Mucosa of rectum (tissue), 2 donors: ENCODE data around the gene FLT1.

Experiments used
- H3K27ac ChIP-seq, 2 donors: one replicate each; pipeline ENCODE4 v1.7.0; 2013; ENCODE audit warnings: inconsistent platforms in 2 of 2, low read depth in 2 of 2, low read length in 2 of 2
- H3K27me3 ChIP-seq, 2 donors: one replicate each; pipeline ENCODE4 v1.7.0; 2013; ENCODE audit warnings: low read length in 2 of 2; ENCODE audit not compliant: control insufficient read depth in 2 of 2, insufficient read depth in 2 of 2
- H3K36me3 ChIP-seq, 2 donors: one replicate each; pipeline ENCODE4 v1.7.0; 2013; ENCODE audit warnings: low read length in 2 of 2; ENCODE audit not compliant: control insufficient read depth in 2 of 2, insufficient read depth in 2 of 2
- H3K4me1 ChIP-seq, 2 donors: one replicate each; pipeline ENCODE4 v1.7.0; 2013; ENCODE audit warnings: low read length in 2 of 2, mild to moderate bottlenecking in 1 of 2; ENCODE audit not compliant: control insufficient read depth in 2 of 2, insufficient read depth in 2 of 2
- H3K4me3 ChIP-seq, 2 donors: one replicate each; pipeline ENCODE4 v1.7.0; 2013; ENCODE audit warnings: low read length in 2 of 2
- H3K9ac ChIP-seq, 2 donors: one replicate each; pipeline ENCODE4 v1.7.0; 2013; ENCODE audit warnings: low read length in 2 of 2, low read depth in 1 of 2, mild to moderate bottlenecking in 1 of 2
- H3K9me3 ChIP-seq, 2 donors: one replicate each; pipeline ENCODE4 v1.7.0; 2013; ENCODE audit warnings: low read length in 2 of 2; ENCODE audit not compliant: control insufficient read depth in 2 of 2
- donor health status: healthy.
- donor health status: Normal muscosa, but diverticular disease.

The FLT1 gene

DNA sequence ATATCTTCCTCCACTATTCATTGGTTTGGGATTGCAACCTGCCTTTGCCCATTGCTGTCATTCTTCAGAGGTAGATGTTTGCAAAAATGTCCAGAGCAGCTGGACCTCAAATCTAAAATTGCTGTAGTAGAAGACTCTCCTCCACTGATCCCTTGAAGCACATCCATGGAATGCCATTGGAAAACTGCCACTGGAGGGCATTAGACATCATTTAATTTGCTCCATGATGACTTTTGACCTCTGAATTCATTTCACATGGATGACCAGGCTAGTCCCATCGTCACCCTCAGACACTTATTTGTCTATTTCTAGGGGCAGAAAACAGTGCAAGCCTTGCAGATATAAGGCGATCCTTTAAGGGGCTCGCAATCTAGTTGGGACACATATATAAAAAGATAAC lies 33.9 kb upstream of the FLT1 start:
- Histone ChIP-seq H3K9ac (no peak overlapping the region), H3K4me3 (no peak overlapping the region), H3K4me1 (peaks cover 12 to 13% of the 10 kb centered on the region in 2 donors), H3K27me3 (peaks cover 16 to 22% of the 10 kb centered on the region in 2 donors), H3K27ac (no peak overlapping the region), H3K9me3 (no peaks in the 10 kb centered on the region), H3K36me3 (no peaks in the 10 kb centered on the region)

DNA sequence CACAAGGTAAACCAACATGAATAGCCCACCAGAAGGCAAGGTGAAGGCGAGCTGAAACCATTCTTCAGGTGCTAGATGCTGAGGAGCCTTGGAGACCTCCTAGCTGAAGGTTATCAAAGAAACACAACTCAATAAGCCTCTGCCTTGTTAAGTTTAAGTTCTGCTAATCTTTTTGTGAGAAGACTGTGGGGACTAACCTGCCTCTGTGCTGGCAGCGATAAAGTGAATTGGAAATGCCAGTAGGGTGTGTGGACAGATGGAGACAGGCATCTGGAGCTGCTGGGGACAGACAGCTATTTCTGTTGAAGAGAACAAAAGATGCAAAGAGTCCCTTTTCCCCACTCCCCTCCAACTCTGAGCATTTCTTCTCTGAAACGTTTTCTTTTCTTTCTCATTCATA lies 33.5 kb upstream of the FLT1 start:
- no peak overlapping the region for H3K27ac ChIP-seq
- H3K36me3 ChIP-seq: no peaks in the 10 kb centered on the region
- peaks cover 12 to 13% of the 10 kb centered on the region in 2 donors for H3K4me1 ChIP-seq
- H3K9me3 ChIP-seq: no peaks in the 10 kb centered on the region
- H3K27me3 ChIP-seq: peaks cover 16 to 20% of the 10 kb centered on the region in 2 donors
- no peak overlapping the region for H3K9ac ChIP-seq
- H3K4me3 ChIP-seq: no peak overlapping the region

DNA sequence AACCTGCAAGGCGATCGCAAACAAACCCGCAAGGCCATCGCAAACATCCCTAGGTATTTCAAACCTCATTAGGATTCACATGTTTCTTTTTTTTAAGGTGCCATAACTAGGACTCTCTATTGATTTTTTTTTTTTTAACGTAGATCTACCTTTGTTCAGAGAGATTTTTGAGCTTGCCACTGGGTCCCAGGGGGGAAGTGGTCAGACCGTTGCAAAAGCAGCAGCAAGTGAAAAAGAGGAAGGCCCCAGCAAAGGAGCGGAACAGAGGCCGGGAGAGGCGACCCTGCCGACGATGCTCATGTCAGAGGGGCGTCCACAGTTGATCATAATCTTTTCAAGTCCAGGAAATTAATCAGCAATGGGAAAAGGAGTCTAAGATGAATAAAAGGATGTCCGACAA lies 32.7 kb upstream of the FLT1 start:
- no peak overlapping the region for H3K4me3 ChIP-seq
- no peak overlapping the region for H3K27ac ChIP-seq
- H3K36me3 ChIP-seq: no peaks in the 10 kb centered on the region
- no peaks in the 10 kb centered on the region for H3K9me3 ChIP-seq
- H3K27me3 ChIP-seq: peaks cover 16 to 20% of the 10 kb centered on the region in 2 donors
- H3K9ac ChIP-seq: no peak overlapping the region
- peaks cover 12 to 13% of the 10 kb centered on the region in 2 donors for H3K4me1 ChIP-seq

DNA sequence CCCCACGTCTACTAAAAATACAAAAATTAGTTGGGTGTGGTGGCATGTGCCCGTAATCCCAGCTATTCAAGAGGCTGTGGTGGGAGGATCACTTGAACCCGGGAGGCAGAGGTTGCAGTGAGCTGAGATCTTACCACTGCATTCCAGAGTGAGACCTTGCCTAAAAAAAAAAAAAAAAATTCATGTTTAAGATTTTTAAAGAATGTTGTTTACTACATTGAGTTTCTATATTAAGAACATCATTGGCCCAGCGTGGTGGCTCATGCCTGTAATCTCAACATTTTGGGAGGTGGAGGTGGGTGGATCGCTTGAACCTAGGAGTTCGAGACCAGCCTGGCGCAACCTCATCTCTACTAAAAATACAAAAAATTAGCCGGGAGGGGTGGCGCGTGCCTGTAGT lies 31.9 kb upstream of the FLT1 start:
- no peaks in the 10 kb centered on the region for H3K9me3 ChIP-seq
- peaks cover 15 to 20% of the 10 kb centered on the region in 2 donors for H3K27me3 ChIP-seq
- H3K4me3 ChIP-seq: no peak overlapping the region
- H3K4me1 ChIP-seq: peaks cover 12% of the 10 kb centered on the region in 2 donors
- H3K36me3 ChIP-seq: no peaks in the 10 kb centered on the region
- H3K9ac ChIP-seq: no peak overlapping the region
- no peak overlapping the region for H3K27ac ChIP-seq

DNA sequence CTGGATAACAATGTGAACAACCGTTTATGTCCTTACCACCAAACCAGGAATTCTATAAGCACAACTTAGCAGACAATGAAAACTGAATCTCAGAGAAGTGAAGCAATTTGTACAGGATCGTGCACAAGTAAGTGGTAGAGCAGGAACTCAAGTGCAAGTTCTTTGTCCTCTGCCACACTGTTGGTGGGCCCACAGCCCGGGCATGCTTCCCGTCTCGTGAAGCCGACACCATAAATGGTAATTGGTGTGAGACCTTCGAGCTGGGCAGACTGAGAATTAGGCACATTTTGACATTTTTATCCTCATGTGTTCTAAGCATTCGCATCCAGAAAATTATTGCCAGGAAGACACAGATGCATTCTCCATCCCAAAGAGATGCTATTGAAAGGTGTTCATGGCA lies 27.9 kb upstream of the FLT1 start:
- no peak overlapping the region for H3K9ac ChIP-seq
- no peaks in the 10 kb centered on the region for H3K9me3 ChIP-seq
- H3K4me3 ChIP-seq: no peak overlapping the region
- H3K36me3 ChIP-seq: no peaks in the 10 kb centered on the region
- H3K27me3 ChIP-seq: peaks cover 0 to 5% of the 10 kb centered on the region in 2 donors
- no peaks in the 10 kb centered on the region for H3K4me1 ChIP-seq
- H3K27ac ChIP-seq: no peak overlapping the region

DNA sequence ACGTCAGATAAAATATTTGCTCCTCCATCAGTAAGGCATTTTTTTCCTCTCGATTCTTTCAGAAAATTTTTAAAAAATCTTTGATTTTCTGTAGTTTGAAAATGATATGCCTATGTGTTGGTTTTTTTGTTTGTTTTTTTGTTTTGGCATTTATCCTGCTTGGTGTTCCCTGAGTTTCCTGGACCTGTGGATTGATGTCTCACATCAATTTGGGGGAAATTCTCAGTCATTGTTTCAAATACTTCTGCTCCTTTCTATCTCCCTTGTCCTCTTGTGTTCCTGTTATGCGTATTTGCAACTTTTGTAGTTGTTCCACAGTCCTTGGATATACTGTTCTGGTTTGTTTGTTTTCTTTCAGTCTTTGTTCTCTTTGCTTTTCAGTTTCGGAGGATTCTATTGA lies 18.8 kb upstream of the FLT1 start:
- Histone ChIP-seq H3K4me1 (no peaks in the 10 kb centered on the region), H3K27me3 (no peaks in the 10 kb centered on the region), H3K36me3 (no peaks in the 10 kb centered on the region), H3K4me3 (no peak overlapping the region), H3K27ac (no peak overlapping the region), H3K9ac (no peak overlapping the region), H3K9me3 (no peaks in the 10 kb centered on the region)

DNA sequence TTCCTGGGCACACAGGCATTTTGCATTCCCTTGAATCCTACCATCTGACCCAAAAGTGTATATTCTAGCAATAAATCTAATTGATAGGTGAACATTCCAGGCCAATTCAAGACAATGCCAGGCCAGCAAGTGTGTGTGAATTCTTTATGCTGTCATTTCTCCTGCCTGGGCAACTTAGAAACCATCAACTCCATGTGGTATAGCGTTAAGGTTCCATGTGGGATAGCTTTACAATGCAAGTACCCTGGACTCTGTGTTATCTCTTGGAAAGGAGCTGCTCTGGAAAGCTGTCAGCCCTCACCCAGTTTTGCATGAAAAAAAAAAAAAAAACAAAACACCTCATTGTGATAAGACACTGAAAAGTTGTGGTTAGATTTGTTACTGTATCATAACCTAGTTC lies 15.6 kb upstream of the FLT1 start:
- Histone ChIP-seq H3K4me3 (no peak overlapping the region), H3K36me3 (no peaks in the 10 kb centered on the region), H3K27me3 (peaks cover 0 to 2% of the 10 kb centered on the region in 2 donors), H3K9ac (no peak overlapping the region), H3K27ac (no peak overlapping the region), H3K9me3 (no peaks in the 10 kb centered on the region), H3K4me1 (no peaks in the 10 kb centered on the region)

DNA sequence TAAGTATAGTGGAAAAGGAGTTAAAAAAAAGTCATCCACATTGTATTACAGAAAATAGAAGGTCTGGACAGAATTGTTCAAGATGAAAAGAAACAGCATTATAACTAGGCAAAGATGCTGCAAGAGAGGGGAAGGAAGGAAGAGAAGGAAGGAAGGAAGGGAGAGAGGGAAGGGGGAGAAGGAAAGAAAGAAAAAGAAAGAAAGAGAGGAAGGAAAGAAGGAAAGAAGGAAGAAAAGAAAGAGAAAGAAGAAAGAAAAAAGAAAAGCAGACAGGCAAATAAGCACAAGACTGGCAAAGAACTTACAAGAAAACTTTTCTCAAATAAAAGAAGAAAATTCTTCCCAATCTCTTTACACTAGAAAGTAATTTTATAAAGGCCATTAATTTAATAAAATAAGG lies 15.1 kb upstream of the FLT1 start:
- Histone ChIP-seq H3K9ac (no peak overlapping the region), H3K4me1 (no peaks in the 10 kb centered on the region), H3K36me3 (no peaks in the 10 kb centered on the region), H3K27me3 (peaks cover 0 to 2% of the 10 kb centered on the region in 2 donors), H3K9me3 (no peaks in the 10 kb centered on the region), H3K27ac (no peak overlapping the region), H3K4me3 (no peak overlapping the region)

DNA sequence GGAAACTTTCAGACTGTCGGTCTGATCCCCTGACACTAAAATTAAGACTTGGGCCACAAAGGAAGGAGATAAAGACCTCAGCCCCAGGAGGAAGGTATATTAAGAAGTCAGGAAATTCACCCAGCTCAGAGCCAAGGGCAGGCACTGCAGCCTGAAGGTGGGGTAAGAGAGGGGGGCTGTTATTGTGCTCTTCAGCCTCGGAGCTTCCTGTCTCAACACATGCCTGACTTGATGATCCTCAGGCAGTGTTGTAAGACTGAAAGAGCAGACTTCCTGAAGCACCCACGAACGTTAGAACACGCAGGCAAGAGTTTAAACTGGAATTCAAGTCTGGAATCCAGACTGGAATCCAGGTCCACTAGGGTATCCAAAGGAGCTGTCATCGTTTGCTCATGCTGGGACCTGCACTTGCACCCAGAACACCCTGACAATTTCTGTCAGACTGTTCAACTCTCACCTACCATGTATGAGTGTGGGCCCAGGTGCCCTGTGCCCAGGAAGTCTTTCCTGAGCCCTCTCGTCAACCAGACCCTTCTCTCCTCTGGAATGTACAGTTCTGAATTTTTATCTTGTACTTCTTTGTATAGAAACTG lies 10.7 kb upstream of the FLT1 start:
- no peak overlapping the region for H3K27ac ChIP-seq
- no peaks in the 10 kb centered on the region for H3K9me3 ChIP-seq
- H3K4me1 ChIP-seq: no peaks in the 10 kb centered on the region
- H3K36me3 ChIP-seq: no peaks in the 10 kb centered on the region
- no peak overlapping the region for H3K4me3 ChIP-seq
- no peak overlapping the region for H3K9ac ChIP-seq
- H3K27me3 ChIP-seq: peaks cover 0 to 2% of the 10 kb centered on the region in 2 donors

DNA sequence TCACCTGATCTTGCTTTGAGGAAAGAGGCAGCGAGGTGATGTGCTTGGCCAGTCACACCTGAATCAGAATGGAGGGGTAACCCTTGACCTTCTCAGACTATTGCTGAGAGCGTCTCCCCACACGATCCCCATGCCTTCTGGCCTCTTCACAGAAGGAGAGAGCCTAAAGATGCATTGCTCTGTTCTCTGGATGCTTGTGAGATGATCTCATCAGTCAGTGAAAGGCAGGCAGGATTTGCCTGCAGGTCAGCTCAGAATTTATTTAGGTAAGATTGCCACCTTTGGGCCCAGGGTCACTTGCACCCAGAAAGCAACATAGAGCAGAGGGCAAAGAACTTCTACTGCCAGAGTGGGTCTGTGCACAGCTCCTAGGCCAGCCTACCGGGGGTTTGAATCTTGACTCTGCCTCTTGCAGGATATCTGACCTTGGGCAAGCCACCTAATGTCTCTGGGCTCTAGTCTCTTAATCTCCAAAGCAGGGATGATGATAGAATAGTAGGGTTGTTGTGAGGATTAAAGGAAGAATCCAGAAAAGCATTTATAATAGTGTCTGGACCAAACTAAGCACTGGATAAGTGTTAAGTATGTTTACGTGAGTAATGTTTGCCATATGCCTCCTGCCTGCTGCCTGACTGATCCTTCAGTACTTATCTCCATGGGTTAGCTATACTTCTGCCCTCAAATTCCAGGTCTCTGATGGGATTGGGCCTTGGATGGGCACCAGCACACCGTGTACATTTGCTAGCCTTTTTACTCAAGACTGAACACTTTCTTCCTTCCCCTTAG lies 8.4 kb upstream of the FLT1 start:
- peaks cover 2 to 3% of the 10 kb centered on the region in 2 donors for H3K27me3 ChIP-seq
- H3K4me1 ChIP-seq: no peaks in the 10 kb centered on the region
- no peaks in the 10 kb centered on the region for H3K36me3 ChIP-seq
- no peak overlapping the region for H3K27ac ChIP-seq
- H3K4me3 ChIP-seq: no peak overlapping the region
- no peak overlapping the region for H3K9ac ChIP-seq
- no peaks in the 10 kb centered on the region for H3K9me3 ChIP-seq
